ENCODE measurements around the gene C2orf76.

DNA sequence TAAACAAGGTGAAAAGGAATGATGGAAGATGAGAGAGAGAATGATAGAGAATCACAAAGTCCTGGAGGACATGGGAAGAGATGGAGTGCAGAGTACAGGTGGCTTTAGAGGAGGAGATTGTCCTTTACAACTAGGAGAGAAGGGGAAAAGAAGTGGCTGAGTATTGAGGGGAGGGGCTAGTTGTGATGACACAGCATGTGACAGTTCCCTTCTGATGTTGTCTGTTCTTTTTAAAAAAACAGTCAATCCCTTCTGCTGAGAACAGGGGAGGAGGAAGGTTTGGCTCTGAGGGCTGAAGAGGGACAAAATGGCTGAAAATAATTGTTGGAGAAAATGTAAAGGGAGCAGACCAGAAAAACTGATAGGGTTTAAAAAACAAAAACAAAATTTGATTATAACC is 99.0 kb downstream of the C2orf76 start:
- TF ChIP-seq CTCF (conservative IDR thresholded peaks at IDR 0.05 in 1 of 2, IDR thresholded peaks at IDR 0.05 in 1 of 2; ENCODE audit: extremely low read depth in 1 of 2, insufficient read depth in 1 of 2, low read depth in 1 of 2, low read length in 2 of 2): no peak
- no peak for TF ChIP-seq EZH2 (IDR thresholded peaks at IDR 0.05; ENCODE audit: borderline replicate concordance, low read length)
